Measurements from ENCODE around the gene PUS10. TPM values are rescaled to one million over a fixed set of nuclear protein-coding genes. Genes with fewer than 3 reads are reported as not detected.
"Not testable (repeated sequence)": the region's sequence is repeated elsewhere in the genome, so short reads cannot be mapped to it uniquely, and the experiment has no call there.

Gene PUS10
- total RNA-seq, 3 donors from 2014 or later = 7.3 to 14.6 (median 12.8) TPM

- no peak for TF ChIP-seq CTCF (IDR thresholded peaks at IDR 0.05)
- Histone ChIP-seq H3K4me3 (peak overlapping the region; percentile 62), H3K36me3 (ENCODE audit: low read depth) (no peaks in the 10 kb centered on the region), H3K9me3 (no peaks in the 10 kb centered on the region), H3K4me1 (ENCODE audit: low read depth) (peaks cover 29% of the 10 kb centered on the region)
- peak in 1 of 3 donors; percentile 30 for DNase-seq
- no peak for ATAC-seq
- intact Hi-C loops (cut with DNase I, micrococcal nuclease) = no loop called here
These were observed 1.6 kb downstream of the PUS10 start for GRCh38 chr2:61016392-61017002.

GRCh38 chr2:61015976-61016375 lies 2.1 kb downstream of the PUS10 start:
- DNase-seq = peak in 1 of 3 donors; percentile 29

GRCh38 chr2:61014763-61015162 lies 3.3 kb downstream of the PUS10 start:
- DNase-seq (no peak), ATAC-seq (no peak)
- H3K4me1 ChIP-seq (ENCODE audit: low read depth) = peaks cover 29% of the 10 kb centered on the region
- intact Hi-C loops (cut with DNase I, micrococcal nuclease) = no loop called here
- no peak overlapping the region for H3K4me3 ChIP-seq
- no peaks in the 10 kb centered on the region for H3K36me3 ChIP-seq (ENCODE audit: low read depth)
- no peaks in the 10 kb centered on the region for H3K9me3 ChIP-seq
- no peak for TF ChIP-seq CTCF (IDR thresholded peaks at IDR 0.05)

More at GRCh38 chr2:61015976-61016375, 2.1 kb downstream of the PUS10 start:
- Histone ChIP-seq H3K9me3 (no peaks in the 10 kb centered on the region), H3K4me3 (no peak overlapping the region), H3K36me3 (ENCODE audit: low read depth) (no peaks in the 10 kb centered on the region), H3K4me1 (ENCODE audit: low read depth) (peaks cover 29% of the 10 kb centered on the region)
- no peak for ATAC-seq
- TF ChIP-seq CTCF (IDR thresholded peaks at IDR 0.05) = no peak
- intact Hi-C loops (cut with DNase I, micrococcal nuclease) = no loop called here

GRCh38 chr2:61013382-61013781 lies 4.7 kb downstream of the PUS10 start:
- TF ChIP-seq CTCF (IDR thresholded peaks at IDR 0.05) = no peak
- Histone ChIP-seq H3K4me1 (ENCODE audit: low read depth) (peaks cover 19% of the 10 kb centered on the region), H3K9me3 (no peaks in the 10 kb centered on the region), H3K4me3 (no peak overlapping the region), H3K36me3 (ENCODE audit: low read depth) (no peaks in the 10 kb centered on the region)
- DNase-seq (no peak), ATAC-seq (no peak)
- intact Hi-C loops (cut with DNase I, micrococcal nuclease) = no loop called here

GRCh38 chr2:61012303-61012702 lies 5.8 kb downstream of the PUS10 start:
- DNase-seq; H3K4me3 ChIP-seq; H3K9me3 ChIP-seq; ATAC-seq; H3K36me3 ChIP-seq (ENCODE audit: low read depth); intact Hi-C loops (cut with DNase I, micrococcal nuclease): not testable (repeated sequence)
- H3K4me1 ChIP-seq (ENCODE audit: low read depth) = peaks cover 19% of the 10 kb centered on the region

- ATAC-seq (no peak), DNase-seq (no peak)
- H3K4me3 ChIP-seq = no peak overlapping the region
- intact Hi-C loops (cut with DNase I, micrococcal nuclease) = no loop called here
- H3K4me1 ChIP-seq (ENCODE audit: low read depth) = peaks cover 19% of the 10 kb centered on the region
- H3K9me3 ChIP-seq = no peaks in the 10 kb centered on the region
- H3K36me3 ChIP-seq (ENCODE audit: low read depth) = no peaks in the 10 kb centered on the region
- no peak for TF ChIP-seq CTCF (IDR thresholded peaks at IDR 0.05)
These were observed 6.4 kb downstream of the PUS10 start for GRCh38 chr2:61011678-61012077.

All from mucosa of descending colon (tissue), 3 donors.